PC-3 (cell line): Measurements from ENCODE around the gene SH2D6. TPM values are rescaled to one million over a fixed set of nuclear protein-coding genes. Genes with fewer than 3 reads are reported as not detected.

Experiments used
- ATAC-seq: fragments of 200-7000 bp; cut with Tn5 transposase; 2 replicates; pipeline ENCODE4 v1.9.1; 2020; ENCODE audit warnings: mild to moderate bottlenecking, moderate library complexity
- BruUV-seq: library from RNA; stranded (reverse); fragments of 400-500 nt; replicated peaks from 2 replicates; lab custom pipeline; 2021; lab: Mats Ljungman, UMichigan
- CTCF ChIA-PET: fragments of 300-600 bp; sonication (Branson Sonifier 250); formaldehyde crosslinking; loops from one replicate; lab custom pipeline; 2022; ENCODE audit warnings: antibody characterized with exemption; lab: Charles Lee
- POLR2A ChIA-PET: fragments of 300-600 bp; sonication (Branson Sonifier 250); formaldehyde crosslinking; loops from one replicate; lab custom pipeline; 2022; ENCODE audit warnings: antibody characterized with exemption; ENCODE audit not compliant: unreplicated experiment; lab: Charles Lee
- DNase-seq: peaks from one replicate; pipeline ENCODE4 v3.0.0-alpha.2; 2015
- H2AFZ ChIP-seq: fragments of 300-600 bp; sonication (generic); 2 replicates; pipeline ENCODE4 v1.6.0; 2016; ENCODE audit warnings: antibody characterized with exemption, low read length
- H3F3A ChIP-seq: fragments of 300-600 bp; sonication (generic); one replicate; pipeline ENCODE4 v1.6.0; 2017; ENCODE audit warnings: antibody characterized with exemption, low read length, control low read depth, mild to moderate bottlenecking; ENCODE audit not compliant: unreplicated experiment
- H3K27ac ChIP-seq: fragments of 300-600 bp; sonication (generic); 2 replicates; pipeline ENCODE4 v1.5.1; 2016; ENCODE audit warnings: mild to moderate bottlenecking, low read length
- H3K27me3 ChIP-seq: fragments of 300-600 bp; sonication (generic); 2 replicates; pipeline ENCODE4 v1.6.1; 2016; ENCODE audit warnings: low read length, mixed read lengths
- H3K36me3 ChIP-seq: fragments of 300-600 bp; sonication (generic); 2 replicates; pipeline ENCODE4 v1.6.1; 2016; ENCODE audit warnings: low read depth, mixed run types, low read length, mixed read lengths
- H3K4me1 ChIP-seq: fragments of 300-600 bp; sonication (generic); 2 replicates; pipeline ENCODE4 v1.5.1; 2016; ENCODE audit warnings: low read length; ENCODE audit not compliant: insufficient read depth
- H3K4me2 ChIP-seq: fragments of 300-600 bp; sonication (generic); 2 replicates; pipeline ENCODE4 v1.6.0; 2016; ENCODE audit warnings: low read length
- H3K4me3 ChIP-seq: fragments of 300-600 bp; sonication (generic); 2 replicates; pipeline ENCODE4 v1.5.1; 2016; ENCODE audit warnings: mild to moderate bottlenecking, low read length, mixed read lengths
- H3K79me2 ChIP-seq: fragments of 300-600 bp; sonication (generic); 2 replicates; pipeline ENCODE4 v1.6.1; 2017; ENCODE audit warnings: low read length, mixed read lengths
- H3K9ac ChIP-seq: fragments of 300-600 bp; sonication (generic); 2 replicates; pipeline ENCODE4 v1.6.0; 2016; ENCODE audit warnings: mild to moderate bottlenecking, low read length
- H3K9me2 ChIP-seq: fragments of 300-600 bp; sonication (generic); replicated peaks from 2 replicates; pipeline ENCODE4 v1.6.1; 2016; ENCODE audit warnings: mixed run types, low read length, mixed read lengths
- H3K9me3 ChIP-seq: fragments of 300-600 bp; sonication (generic); 2 replicates; pipeline ENCODE4 v1.6.1; 2016; ENCODE audit warnings: low read length, mixed read lengths
- H4K20me1 ChIP-seq: fragments of 300-600 bp; sonication (generic); 2 replicates; pipeline ENCODE4 v1.6.1; 2016; ENCODE audit warnings: low read length, mixed read lengths
- EZH2 ChIP-seq: fragments of 300-600 bp; sonication (generic); IDR thresholded peaks from one replicate; pipeline ENCODE4 v1.6.1; 2017; ENCODE audit warnings: antibody characterized with exemption, mild to moderate bottlenecking, low read length; ENCODE audit not compliant: unreplicated experiment
- EZH2phosphoT487 ChIP-seq: fragments of 300-600 bp; sonication (generic); IDR thresholded peaks from 2 replicates; pipeline ENCODE4 v1.6.1; 2018; ENCODE audit warnings: mild to moderate bottlenecking, antibody characterized with exemption, low read length, borderline replicate concordance
- intact Hi-C: fragments of 100-400 bp; cut with micrococcal nuclease; formaldehyde crosslinking; loops from 2 replicates; pipeline ENCODE4 v1.9.0; 2023
- total RNA-seq: library from RNA; depleted of rRNA; stranded (reverse); fragments of >200 nt; gene quantifications from 2 replicates; pipeline ENCODE4 v1.2.3, GENCODE V29; 2014
- TF ChIP-seq, protein P1 (sequence below): fragments of 300-600 bp; sonication (generic); conservative IDR thresholded peaks from 2 replicates; pipeline ENCODE4 v1.5.1; 2017; ENCODE audit warnings: antibody characterized with exemption, low read depth, mild to moderate bottlenecking, low read length

The SH2D6 gene
- total RNA-seq, 1 experiment from 2014 or later: not detected

DNA sequence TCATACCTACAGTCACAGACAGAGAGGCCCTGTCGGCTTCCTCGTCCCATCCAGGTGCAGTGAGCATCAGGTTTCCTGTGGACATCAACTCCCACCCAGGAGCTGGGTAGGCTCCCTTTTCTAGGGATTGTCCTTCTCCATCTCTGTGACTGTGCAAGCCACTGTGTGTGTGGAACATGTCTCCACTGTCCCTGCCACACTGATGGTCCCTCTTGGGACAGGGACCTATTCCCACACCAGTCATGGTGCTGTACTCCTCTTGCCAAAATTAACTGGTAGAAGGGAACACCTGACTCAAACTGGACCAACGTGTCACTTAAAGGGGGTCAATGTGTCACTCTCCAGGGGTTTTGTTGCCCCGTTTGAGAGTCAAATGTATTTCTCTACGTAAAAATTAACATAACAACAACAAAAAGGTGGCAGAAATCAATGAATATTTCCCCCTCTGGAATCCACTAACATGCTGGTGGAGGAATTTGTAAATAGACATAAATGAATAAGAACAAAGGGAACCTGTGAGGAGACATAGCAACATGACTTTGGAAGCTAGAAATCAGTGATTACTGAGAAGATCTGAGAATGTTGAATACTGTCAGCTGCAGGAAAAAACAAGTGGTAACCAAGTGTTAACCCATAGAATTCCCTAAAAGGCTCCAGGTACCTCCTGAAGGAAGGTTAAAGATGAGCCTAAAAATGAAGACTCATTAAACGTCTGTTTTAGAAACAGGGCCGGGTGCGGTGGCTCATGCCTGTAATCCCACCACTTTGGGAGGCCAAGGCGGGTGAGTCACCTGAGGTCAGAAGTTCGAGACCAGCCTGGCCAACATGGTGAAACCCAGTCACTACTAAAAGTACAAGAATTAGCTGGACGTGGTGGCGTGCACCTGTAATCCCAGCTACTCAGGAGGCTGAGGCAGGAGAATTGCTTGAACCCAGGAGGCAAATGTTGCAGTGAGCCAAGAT, 40.4 kb downstream of the SH2D6 start:
- peak overlapping the region; percentile 58 for H3K9ac ChIP-seq

DNA sequence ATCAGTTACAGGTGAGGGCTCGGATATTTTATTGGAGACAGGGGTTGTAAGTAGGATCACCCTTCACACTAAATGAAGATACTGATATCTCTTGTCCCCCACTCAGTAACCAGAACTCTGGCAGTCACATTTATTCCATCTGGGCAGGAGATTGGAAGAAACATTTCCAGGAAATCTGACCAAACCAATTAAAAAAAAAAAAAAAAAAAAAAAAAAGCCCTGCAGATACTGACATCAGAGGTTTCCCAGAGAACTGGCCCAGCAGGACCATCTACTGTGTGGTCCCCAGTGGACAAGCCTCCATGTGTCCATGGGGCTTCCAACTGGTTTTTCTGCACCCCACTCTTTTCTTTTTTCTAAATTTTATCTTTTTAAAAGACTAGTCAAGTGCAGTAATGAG, 41.3 kb downstream of the SH2D6 start:
- CTCF ChIA-PET: no interaction called here
- POLR2A ChIA-PET: no interaction called here
- H3K9me2 ChIP-seq: no peaks in the 10 kb centered on the region

More for the DNA sequence above, 40.4 kb downstream of the SH2D6 start:
- Histone ChIP-seq H3K9me3 (no peaks in the 10 kb centered on the region), H3F3A (no peaks in the 10 kb centered on the region), H3K4me2 (peak overlapping the region; percentile 36), H3K4me1 (peaks cover 34% of the 10 kb centered on the region), H2AFZ (no peak overlapping the region), H3K4me3 (no peak overlapping the region), H3K27ac (peak overlapping the region; percentile 94), H3K79me2 (no peaks in the 10 kb centered on the region), H3K9me2 (no peaks in the 10 kb centered on the region), H3K27me3 (no peaks in the 10 kb centered on the region), H4K20me1 (no peaks in the 10 kb centered on the region), H3K36me3 (no peaks in the 10 kb centered on the region)
- ChIA-PET CTCF (no interaction called here), POLR2A (interaction anchor here (0.7 kb wide), 1 partner anchor 58 kb away, joined by 3 read pairs; no protein-coding TSS in a partner anchor)
- TF ChIP-seq, protein P1, sequence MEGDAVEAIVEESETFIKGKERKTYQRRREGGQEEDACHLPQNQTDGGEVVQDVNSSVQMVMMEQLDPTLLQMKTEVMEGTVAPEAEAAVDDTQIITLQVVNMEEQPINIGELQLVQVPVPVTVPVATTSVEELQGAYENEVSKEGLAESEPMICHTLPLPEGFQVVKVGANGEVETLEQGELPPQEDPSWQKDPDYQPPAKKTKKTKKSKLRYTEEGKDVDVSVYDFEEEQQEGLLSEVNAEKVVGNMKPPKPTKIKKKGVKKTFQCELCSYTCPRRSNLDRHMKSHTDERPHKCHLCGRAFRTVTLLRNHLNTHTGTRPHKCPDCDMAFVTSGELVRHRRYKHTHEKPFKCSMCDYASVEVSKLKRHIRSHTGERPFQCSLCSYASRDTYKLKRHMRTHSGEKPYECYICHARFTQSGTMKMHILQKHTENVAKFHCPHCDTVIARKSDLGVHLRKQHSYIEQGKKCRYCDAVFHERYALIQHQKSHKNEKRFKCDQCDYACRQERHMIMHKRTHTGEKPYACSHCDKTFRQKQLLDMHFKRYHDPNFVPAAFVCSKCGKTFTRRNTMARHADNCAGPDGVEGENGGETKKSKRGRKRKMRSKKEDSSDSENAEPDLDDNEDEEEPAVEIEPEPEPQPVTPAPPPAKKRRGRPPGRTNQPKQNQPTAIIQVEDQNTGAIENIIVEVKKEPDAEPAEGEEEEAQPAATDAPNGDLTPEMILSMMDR: no peak
- TF ChIP-seq EZH2: no peak
- no peak for TF ChIP-seq EZH2phosphoT487
- intact Hi-C loops: loop anchor here (1.0 kb wide), 2 partner anchors 38 to 40 kb away; no protein-coding TSS in a partner anchor
- BruUV-seq: no TSS peak
- peak; percentile 27 for DNase-seq
- ATAC-seq: peak; percentile 3

More for the DNA sequence above, 41.3 kb downstream of the SH2D6 start:
- H2AFZ ChIP-seq: no peak overlapping the region
- peaks cover 34% of the 10 kb centered on the region for H3K4me1 ChIP-seq
- no peak overlapping the region for H3K4me2 ChIP-seq
- H3F3A ChIP-seq: no peaks in the 10 kb centered on the region
- H3K79me2 ChIP-seq: no peaks in the 10 kb centered on the region
- BruUV-seq: no TSS peak
- ATAC-seq: no peak
- H3K9ac ChIP-seq: no peak overlapping the region
- no peaks in the 10 kb centered on the region for H3K27me3 ChIP-seq
- H3K27ac ChIP-seq: peak overlapping the region; percentile 94; the same call in 1 of the 2 replicates
- intact Hi-C loops: no loop called here
- no peaks in the 10 kb centered on the region for H4K20me1 ChIP-seq
- H3K4me3 ChIP-seq: no peak overlapping the region
- H3K36me3 ChIP-seq: no peaks in the 10 kb centered on the region
- TF ChIP-seq EZH2phosphoT487 (no peak), EZH2 (no peak)
- TF ChIP-seq, protein P1: no peak
- H3K9me3 ChIP-seq: no peaks in the 10 kb centered on the region
- DNase-seq: no peak
